Measurements from ENCODE around the gene RMC1. TPM values are rescaled to one million over a fixed set of nuclear protein-coding genes. Genes with fewer than 3 reads are reported as not detected.

RMC1 gene
- total and polyA plus RNA-seq, 2 of the 13 experiments (the other 11 are each of a cell fraction or from before 2014, with no cell fraction given) = 9.4 to 19.5 TPM

DNA sequence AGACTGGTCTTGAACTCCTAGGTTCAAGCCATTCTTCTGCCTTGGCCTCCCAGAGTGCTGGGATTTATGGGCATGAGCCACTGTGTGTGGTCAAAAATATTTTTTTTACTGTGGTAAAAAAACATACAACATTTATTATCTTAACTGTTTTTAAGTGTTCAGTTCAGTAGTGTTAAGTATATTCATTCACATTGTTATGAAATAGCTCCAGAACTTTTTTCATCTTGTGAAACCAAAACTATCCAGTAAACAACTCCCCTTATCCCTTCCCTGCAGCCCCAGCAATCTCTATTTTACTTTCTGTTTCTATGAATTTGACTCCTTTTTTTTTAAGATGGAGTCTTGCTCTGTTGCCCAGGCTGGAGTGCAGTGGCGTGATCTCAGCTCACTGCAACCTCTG, 9.3 kb downstream of the RMC1 start:
- ATAC-seq (no peak), FAIRE-seq (no peak), DNase-seq (ENCODE audit: low spot score) (no peak)
- 100% methylated on average over 1 of the region's 1 CpG for WGBS (ENCODE audit: low lambda C conversion rate)
- Histone ChIP-seq H3K36me3 (replicated peaks in 1 of 2; ENCODE audit: control insufficient read depth in 1 of 2, insufficient read depth in 2 of 2, low read length in 2 of 2) (peaks cover 1 to 28% of the 10 kb centered on the region in 2 experiments), H4K20me1 (ENCODE audit: insufficient read depth, low read length) (no peaks in the 10 kb centered on the region), H3K4me1 (ENCODE audit: insufficient read depth, low read length) (peaks cover 5% of the 10 kb centered on the region; the same call in 1 of the 2 replicates), H3K27ac (ENCODE audit: extremely low read length, insufficient read depth, low read length) (no peak overlapping the region), H3K79me2 (ENCODE audit: insufficient read depth, low read length) (no peaks in the 10 kb centered on the region), H3K4me2 (ENCODE audit: low read depth, low read length) (no peak overlapping the region), H3K4me3 (replicated peaks in 1 of 3; ENCODE audit: insufficient read depth in 1 of 3, low read depth in 2 of 3, low read length in 3 of 3) (no peak overlapping the region), H3K27me3 (ENCODE audit: control insufficient read depth in 1 of 2, insufficient read depth in 2 of 2, low read length in 2 of 2) (no peaks in the 10 kb centered on the region), H2AFZ (ENCODE audit: low read length) (no peak overlapping the region), H3K9me3 (ENCODE audit: low read length) (no peaks in the 10 kb centered on the region), H3K9ac (ENCODE audit: insufficient read depth, low read depth, low read length) (no peak overlapping the region)
- BruUV-seq (replicated peaks) = no TSS peak
- ChIA-PET CTCF (ENCODE audit: low intra/inter-chr PET ratio, low total read pairs) (no interaction called here), POLR2A (no interaction called here)
- intact Hi-C loops (cut with micrococcal nuclease; ENCODE audit: unreplicated experiment) = loop anchor here (10.0 kb wide), 1 partner anchor 192 kb away; no protein-coding TSS in a partner anchor
- in situ Hi-C loops (cut with HindIII; ENCODE audit: extremely low pct_ligation_motif_present, low pct_unique_long_range_greater_than_20kb) = loop anchor here (10.0 kb wide), 1 partner anchor 192 kb away; no protein-coding TSS in a partner anchor
- TF ChIP-seq DPF2 (CRISPR knock-in tag; IDR thresholded peaks at IDR 0.05; ENCODE audit: borderline replicate concordance, low read depth) (no peak), FOXM1 (CRISPR knock-in tag; IDR thresholded peaks at IDR 0.05) (no peak), PTBP1 (IDR thresholded peaks at IDR 0.05; ENCODE audit: low read depth, low read length, poor library complexity, severe bottlenecking) (no peak), SMAD3 (CRISPR knock-in tag; IDR thresholded peaks at IDR 0.05) (no peak), MAF1 (CRISPR knock-in tag; IDR thresholded peaks at IDR 0.05; ENCODE audit: borderline replicate concordance) (no peak), ZNF354B (CRISPR knock-in tag; IDR thresholded peaks at IDR 0.05) (no peak), ZNF607 (CRISPR knock-in tag; IDR thresholded peaks at IDR 0.05; ENCODE audit: borderline replicate concordance) (no peak), ZFX (CRISPR knock-in tag; IDR thresholded peaks at IDR 0.05; ENCODE audit: low read depth) (no peak), RFX1 (IDR thresholded peaks at IDR 0.05) (no peak), ZNF678 (CRISPR knock-in tag; IDR thresholded peaks at IDR 0.05) (no peak), ZNF644 (CRISPR knock-in tag; IDR thresholded peaks at IDR 0.05; ENCODE audit: low read depth) (no peak), GLMP (CRISPR knock-in tag; IDR thresholded peaks at IDR 0.05; ENCODE audit: borderline replicate concordance) (no peak), GABPB1 (CRISPR knock-in tag; IDR thresholded peaks at IDR 0.05) (no peak)
- TF ChIP-seq, protein P1, sequence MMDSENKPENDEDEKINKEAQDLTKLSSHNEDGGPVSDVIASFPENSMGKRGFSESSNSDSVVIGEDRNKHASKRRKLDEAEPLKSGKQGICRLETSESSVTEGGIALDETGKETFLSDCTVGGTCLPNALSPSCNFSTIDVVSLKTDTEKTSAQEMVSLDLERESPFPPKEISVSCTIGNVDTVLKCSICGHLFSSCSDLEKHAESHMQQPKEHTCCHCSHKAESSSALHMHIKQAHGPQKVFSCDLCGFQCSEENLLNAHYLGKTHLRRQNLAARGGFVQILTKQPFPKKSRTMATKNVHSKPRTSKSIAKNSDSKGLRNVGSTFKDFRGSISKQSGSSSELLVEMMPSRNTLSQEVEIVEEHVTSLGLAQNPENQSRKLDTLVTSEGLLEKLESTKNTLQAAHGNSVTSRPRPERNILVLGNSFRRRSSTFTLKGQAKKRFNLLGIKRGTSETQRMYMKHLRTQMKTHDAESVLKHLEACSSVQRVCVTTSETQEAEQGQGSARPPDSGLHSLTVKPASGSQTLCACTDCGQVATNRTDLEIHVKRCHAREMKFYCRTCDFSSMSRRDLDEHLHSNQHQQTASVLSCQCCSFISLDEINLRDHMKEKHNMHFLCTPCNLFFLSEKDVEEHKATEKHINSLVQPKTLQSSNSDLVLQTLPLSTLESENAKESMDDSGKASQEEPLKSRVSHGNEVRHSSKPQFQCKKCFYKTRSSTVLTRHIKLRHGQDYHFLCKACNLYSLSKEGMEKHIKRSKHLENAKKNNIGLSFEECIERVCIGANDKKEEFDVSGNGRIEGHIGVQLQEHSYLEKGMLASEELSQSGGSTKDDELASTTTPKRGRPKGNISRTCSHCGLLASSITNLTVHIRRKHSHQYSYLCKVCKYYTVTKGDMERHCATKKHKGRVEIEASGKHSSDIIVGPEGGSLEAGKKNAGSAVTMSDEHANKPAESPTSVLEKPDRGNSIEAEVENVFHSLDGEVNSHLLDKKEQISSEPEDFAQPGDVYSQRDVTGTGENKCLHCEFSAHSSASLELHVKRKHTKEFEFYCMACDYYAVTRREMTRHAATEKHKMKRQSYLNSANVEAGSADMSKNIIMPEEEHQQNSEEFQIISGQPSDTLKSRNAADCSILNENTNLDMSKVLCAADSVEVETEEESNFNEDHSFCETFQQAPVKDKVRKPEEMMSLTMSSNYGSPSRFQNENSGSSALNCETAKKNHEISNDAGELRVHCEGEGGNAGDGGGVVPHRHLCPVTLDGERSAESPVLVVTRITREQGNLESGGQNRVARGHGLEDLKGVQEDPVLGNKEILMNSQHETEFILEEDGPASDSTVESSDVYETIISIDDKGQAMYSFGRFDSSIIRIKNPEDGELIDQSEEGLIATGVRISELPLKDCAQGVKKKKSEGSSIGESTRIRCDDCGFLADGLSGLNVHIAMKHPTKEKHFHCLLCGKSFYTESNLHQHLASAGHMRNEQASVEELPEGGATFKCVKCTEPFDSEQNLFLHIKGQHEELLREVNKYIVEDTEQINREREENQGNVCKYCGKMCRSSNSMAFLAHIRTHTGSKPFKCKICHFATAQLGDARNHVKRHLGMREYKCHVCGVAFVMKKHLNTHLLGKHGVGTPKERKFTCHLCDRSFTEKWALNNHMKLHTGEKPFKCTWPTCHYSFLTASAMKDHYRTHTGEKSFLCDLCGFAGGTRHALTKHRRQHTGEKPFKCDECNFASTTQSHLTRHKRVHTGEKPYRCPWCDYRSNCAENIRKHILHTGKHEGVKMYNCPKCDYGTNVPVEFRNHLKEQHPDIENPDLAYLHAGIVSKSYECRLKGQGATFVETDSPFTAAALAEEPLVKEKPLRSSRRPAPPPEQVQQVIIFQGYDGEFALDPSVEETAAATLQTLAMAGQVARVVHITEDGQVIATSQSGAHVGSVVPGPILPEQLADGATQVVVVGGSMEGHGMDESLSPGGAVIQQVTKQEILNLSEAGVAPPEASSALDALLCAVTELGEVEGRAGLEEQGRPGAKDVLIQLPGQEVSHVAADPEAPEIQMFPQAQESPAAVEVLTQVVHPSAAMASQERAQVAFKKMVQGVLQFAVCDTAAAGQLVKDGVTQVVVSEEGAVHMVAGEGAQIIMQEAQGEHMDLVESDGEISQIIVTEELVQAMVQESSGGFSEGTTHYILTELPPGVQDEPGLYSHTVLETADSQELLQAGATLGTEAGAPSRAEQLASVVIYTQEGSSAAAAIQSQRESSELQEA (CRISPR knock-in tag; IDR thresholded peaks at IDR 0.05; ENCODE audit: not compliant biosample characterization) = no peak

All from HepG2 (cell line).